ENCODE measurements around the gene EXOC3L1. TPM values are rescaled to one million over a fixed set of nuclear protein-coding genes. Genes with fewer than 3 reads are reported as not detected.

Gene EXOC3L1
- total RNA-seq, 1 experiment from 2014 or later, result 0.30 TPM

DNA sequence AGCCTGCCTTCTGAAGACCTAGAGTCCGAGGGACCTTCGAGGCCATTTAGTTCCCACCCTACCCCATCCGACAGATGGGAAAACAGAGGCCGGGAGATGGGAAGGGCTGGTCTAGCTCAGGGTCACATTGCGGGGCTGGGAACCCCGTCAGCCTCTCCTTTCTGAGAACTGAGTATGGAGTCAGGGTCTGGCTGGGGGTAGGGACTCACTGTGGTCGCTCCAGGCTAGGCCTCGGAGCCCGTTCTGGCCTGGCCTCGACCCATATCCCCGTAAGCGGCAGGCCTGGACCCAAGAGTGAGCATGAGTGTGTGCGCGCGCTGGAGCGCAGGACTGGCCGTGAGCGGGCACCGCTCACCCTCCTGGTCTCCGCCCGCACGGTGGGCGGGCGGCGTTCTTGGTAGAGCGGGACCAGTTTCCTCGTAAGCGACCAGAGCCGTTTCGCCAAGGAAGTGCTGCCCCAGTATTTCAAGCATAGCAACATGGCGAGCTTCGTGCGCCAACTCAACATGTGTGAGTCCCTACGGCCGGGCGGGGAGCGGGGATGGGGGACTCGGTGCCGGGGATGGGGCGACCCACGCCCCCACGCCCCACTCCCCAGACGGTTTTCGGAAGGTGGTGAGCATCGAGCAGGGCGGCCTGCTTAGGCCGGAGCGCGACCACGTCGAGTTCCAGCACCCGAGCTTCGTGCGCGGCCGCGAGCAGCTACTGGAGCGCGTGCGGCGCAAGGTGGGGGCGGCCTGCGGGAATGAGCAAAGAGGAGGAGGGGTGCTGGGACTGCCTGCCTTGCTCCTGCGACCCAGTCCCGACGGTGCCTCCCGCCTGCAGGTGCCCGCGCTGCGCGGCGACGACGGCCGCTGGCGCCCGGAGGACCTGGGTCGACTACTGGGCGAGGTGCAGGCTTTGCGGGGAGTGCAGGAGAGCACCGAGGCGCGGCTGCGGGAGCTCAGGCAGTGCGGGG, 24.5 kb downstream of the EXOC3L1 start:
- ChIA-PET CTCF (no interaction called here), POLR2A (no interaction called here), RAD21 (ENCODE audit: low non-redundant PET in 1 of 2, low total read pairs in 2 of 2, uncharacterized antibody in 2 of 2, unreplicated experiment in 2 of 2) (no interaction called here)
- no peak overlapping the region for H2AFZ ChIP-seq (ENCODE audit: low read depth, low read length, poor library complexity, severe bottlenecking)
- ATAC-seq, result no peak
- peak overlapping the region; percentile 58; the same call in 1 of the 2 replicates for H3K27ac ChIP-seq (ENCODE audit: low read depth, low read length)
- H3K9me2 ChIP-seq (ENCODE audit: insufficient read depth), result no peaks in the 10 kb centered on the region
- no peak for DNase-seq (ENCODE audit: low read depth, low spot score)
- peak overlapping the region in 1 of 2 experiments; percentile 26; a peak in 1 of 4 replicates for H3K4me3 ChIP-seq (replicated peaks in 1 of 2; ENCODE audit: low read depth in 1 of 2, low read length in 2 of 2)
- peak overlapping the region; percentile 52; the same call in 1 of the 2 replicates for H3K9ac ChIP-seq (ENCODE audit: low read length)
- no peaks in the 10 kb centered on the region; the same call in 1 of the 2 replicates for H3K79me2 ChIP-seq (ENCODE audit: insufficient read depth, low read length)
- H4K20me1 ChIP-seq (ENCODE audit: insufficient read depth), result no peaks in the 10 kb centered on the region
- TF ChIP-seq POLR2A (IDR thresholded peaks at IDR 0.05; ENCODE audit: borderline replicate concordance, extremely low read depth, insufficient read depth, insufficient read length) (no peak), ZBTB33 (IDR thresholded peaks at IDR 0.05; ENCODE audit: extremely low read depth, insufficient replicate concordance, low read length) (no peak), JUND (IDR thresholded peaks at IDR 0.05) (no peak), EGR1 (IDR thresholded peaks at IDR 0.05; ENCODE audit: low read depth) (no peak), ZNF274 (IDR thresholded peaks at IDR 0.05; ENCODE audit: low read depth, low read length) (no peak), CEBPB (IDR thresholded peaks at IDR 0.05; ENCODE audit: low read depth) (no peak), TCF7L2 (IDR thresholded peaks at IDR 0.05; ENCODE audit: borderline replicate concordance, extremely low read depth, insufficient read depth, insufficient read length) (no peak), SP1 (IDR thresholded peaks at IDR 0.05; ENCODE audit: low read depth) (no peak), FOSL1 (IDR thresholded peaks at IDR 0.05; ENCODE audit: low read depth) (no peak), RAD21 (IDR thresholded peaks at IDR 0.05; ENCODE audit: low read depth) (no peak), ELF1 (IDR thresholded peaks at IDR 0.05; ENCODE audit: borderline replicate concordance, low read depth) (no peak), EZH2 (IDR thresholded peaks at IDR 0.05) (no peak), ZFX (IDR thresholded peaks at IDR 0.05) (no peak), SIN3A (IDR thresholded peaks at IDR 0.05; ENCODE audit: low read depth) (no peak)
- TF ChIP-seq, protein P1, sequence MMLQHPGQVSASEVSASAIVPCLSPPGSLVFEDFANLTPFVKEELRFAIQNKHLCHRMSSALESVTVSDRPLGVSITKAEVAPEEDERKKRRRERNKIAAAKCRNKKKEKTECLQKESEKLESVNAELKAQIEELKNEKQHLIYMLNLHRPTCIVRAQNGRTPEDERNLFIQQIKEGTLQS (IDR thresholded peaks at IDR 0.05), result no peak
- TF ChIP-seq, protein P2, sequence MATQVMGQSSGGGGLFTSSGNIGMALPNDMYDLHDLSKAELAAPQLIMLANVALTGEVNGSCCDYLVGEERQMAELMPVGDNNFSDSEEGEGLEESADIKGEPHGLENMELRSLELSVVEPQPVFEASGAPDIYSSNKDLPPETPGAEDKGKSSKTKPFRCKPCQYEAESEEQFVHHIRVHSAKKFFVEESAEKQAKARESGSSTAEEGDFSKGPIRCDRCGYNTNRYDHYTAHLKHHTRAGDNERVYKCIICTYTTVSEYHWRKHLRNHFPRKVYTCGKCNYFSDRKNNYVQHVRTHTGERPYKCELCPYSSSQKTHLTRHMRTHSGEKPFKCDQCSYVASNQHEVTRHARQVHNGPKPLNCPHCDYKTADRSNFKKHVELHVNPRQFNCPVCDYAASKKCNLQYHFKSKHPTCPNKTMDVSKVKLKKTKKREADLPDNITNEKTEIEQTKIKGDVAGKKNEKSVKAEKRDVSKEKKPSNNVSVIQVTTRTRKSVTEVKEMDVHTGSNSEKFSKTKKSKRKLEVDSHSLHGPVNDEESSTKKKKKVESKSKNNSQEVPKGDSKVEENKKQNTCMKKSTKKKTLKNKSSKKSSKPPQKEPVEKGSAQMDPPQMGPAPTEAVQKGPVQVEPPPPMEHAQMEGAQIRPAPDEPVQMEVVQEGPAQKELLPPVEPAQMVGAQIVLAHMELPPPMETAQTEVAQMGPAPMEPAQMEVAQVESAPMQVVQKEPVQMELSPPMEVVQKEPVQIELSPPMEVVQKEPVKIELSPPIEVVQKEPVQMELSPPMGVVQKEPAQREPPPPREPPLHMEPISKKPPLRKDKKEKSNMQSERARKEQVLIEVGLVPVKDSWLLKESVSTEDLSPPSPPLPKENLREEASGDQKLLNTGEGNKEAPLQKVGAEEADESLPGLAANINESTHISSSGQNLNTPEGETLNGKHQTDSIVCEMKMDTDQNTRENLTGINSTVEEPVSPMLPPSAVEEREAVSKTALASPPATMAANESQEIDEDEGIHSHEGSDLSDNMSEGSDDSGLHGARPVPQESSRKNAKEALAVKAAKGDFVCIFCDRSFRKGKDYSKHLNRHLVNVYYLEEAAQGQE (IDR thresholded peaks at IDR 0.05; ENCODE audit: low read depth), result no peak
- H3K9me3 ChIP-seq (ENCODE audit: control insufficient read depth in 1 of 2, insufficient read depth in 1 of 2, low read depth in 1 of 2, low read length in 2 of 2), result no peaks in the 10 kb centered on the region
- intact Hi-C loops (cut with micrococcal nuclease), result no loop called here
- H3K4me2 ChIP-seq (ENCODE audit: low read length), result peak overlapping the region; percentile 65
- peaks cover 27 to 40% of the 10 kb centered on the region in 2 experiments for H3K4me1 ChIP-seq (ENCODE audit: control insufficient read depth in 1 of 2, insufficient read depth in 2 of 2, low read length in 2 of 2)
- no TSS peak for BruUV-seq (replicated peaks)
- no peaks in the 10 kb centered on the region for H3K36me3 ChIP-seq (ENCODE audit: control insufficient read depth in 1 of 2, insufficient read depth in 2 of 2, low read length in 2 of 2)
- H3K27me3 ChIP-seq (ENCODE audit: insufficient read depth, low read length), result no peaks in the 10 kb centered on the region

Measured in HCT116 (cell line).